RWPE2 (cell line): ENCODE data around the gene P3H2.

Experiments
- ATAC-seq: fragments of 200-7000 bp; cut with Tn5 transposase; 3 replicates; pipeline ENCODE4 v1.9.1; 2021; ENCODE audit warnings: low read depth
- DNase-seq: peaks from one replicate; pipeline ENCODE4 v3.0.0-alpha.2; 2020; ENCODE audit warnings: low spot score
- H3K27ac ChIP-seq: fragments of 450-650 bp; 2 replicates; pipeline ENCODE4 v1.5.1; 2017; ENCODE audit warnings: mild to moderate bottlenecking; ENCODE audit not compliant: poor library complexity, severe bottlenecking
- H3K27me3 ChIP-seq: fragments of 250-450 bp; sonication (Bioruptor Pico); 2 replicates; pipeline ENCODE4 v1.5.1; 2021; ENCODE audit warnings: mild to moderate bottlenecking, moderate library complexity; ENCODE audit not compliant: insufficient read depth, poor library complexity, severe bottlenecking
- H3K36me3 ChIP-seq: fragments of 250-450 bp; sonication (Bioruptor Pico); 2 replicates; pipeline ENCODE4 v1.5.1; 2020; ENCODE audit warnings: low read depth, mild to moderate bottlenecking, moderate library complexity
- H3K4me1 ChIP-seq: fragments of 250-450 bp; sonication (Bioruptor Pico); 2 replicates; pipeline ENCODE4 v1.5.1; 2021; ENCODE audit warnings: mild to moderate bottlenecking, moderate library complexity; ENCODE audit not compliant: insufficient read depth, poor library complexity, severe bottlenecking
- H3K4me3 ChIP-seq: fragments of 250-450 bp; sonication (Bioruptor Pico); 2 replicates; pipeline ENCODE4 v1.5.1; 2021; ENCODE audit warnings: mild to moderate bottlenecking, moderate library complexity; ENCODE audit not compliant: severe bottlenecking
- H3K9me3 ChIP-seq: fragments of 250-450 bp; sonication (Bioruptor Pico); 2 replicates; pipeline ENCODE4 v1.5.1; 2021; ENCODE audit warnings: mild to moderate bottlenecking, moderate library complexity; ENCODE audit not compliant: severe bottlenecking
- CTCF ChIP-seq: fragments of 450-650 bp; IDR thresholded peaks from one replicate; pipeline ENCODE4 v1.5.1; 2017; ENCODE audit warnings: mild to moderate bottlenecking, moderate library complexity; ENCODE audit not compliant: poor library complexity, severe bottlenecking

P3H2 gene

GRCh38 chr3:190009614-190010013 lies 111.1 kb downstream of the P3H2 start:
- ATAC-seq (no peak), DNase-seq (no peak)
- H3K27ac ChIP-seq, result no peak overlapping the region
- no peaks in the 10 kb centered on the region for H3K27me3 ChIP-seq
- no peak overlapping the region for H3K4me3 ChIP-seq
- no peaks in the 10 kb centered on the region for H3K36me3 ChIP-seq
- TF ChIP-seq CTCF, result no peak
- H3K4me1 ChIP-seq, result peaks cover 41% of the 10 kb centered on the region
- no peaks in the 10 kb centered on the region for H3K9me3 ChIP-seq

GRCh38 chr3:190008432-190008831 lies 112.3 kb downstream of the P3H2 start:
- no peak for ATAC-seq
- no peaks in the 10 kb centered on the region for H3K27me3 ChIP-seq
- no peak for DNase-seq
- peaks cover 40% of the 10 kb centered on the region for H3K4me1 ChIP-seq
- H3K36me3 ChIP-seq, result no peaks in the 10 kb centered on the region
- no peak overlapping the region for H3K27ac ChIP-seq
- no peaks in the 10 kb centered on the region for H3K9me3 ChIP-seq
- no peak for TF ChIP-seq CTCF
- no peak overlapping the region for H3K4me3 ChIP-seq

GRCh38 chr3:190005343-190006113 lies 115.2 kb downstream of the P3H2 start:
- no peak for ATAC-seq
- no peak for TF ChIP-seq CTCF
- peaks cover 29% of the 10 kb centered on the region for H3K4me1 ChIP-seq

GRCh38 chr3:190004656-190005055 lies 116.0 kb downstream of the P3H2 start:
- DNase-seq (no peak), ATAC-seq (no peak)
- TF ChIP-seq CTCF, result no peak
- Histone ChIP-seq H3K4me3 (no peak overlapping the region), H3K4me1 (peaks cover 29% of the 10 kb centered on the region), H3K27ac (peak overlapping the region; percentile 51), H3K36me3 (no peaks in the 10 kb centered on the region), H3K27me3 (no peaks in the 10 kb centered on the region), H3K9me3 (no peaks in the 10 kb centered on the region)

More at GRCh38 chr3:190005343-190006113, 115.2 kb downstream of the P3H2 start:
- Histone ChIP-seq H3K4me3 (no peak overlapping the region), H3K27me3 (no peaks in the 10 kb centered on the region), H3K27ac (peak overlapping the region; percentile 51), H3K36me3 (no peaks in the 10 kb centered on the region), H3K9me3 (no peaks in the 10 kb centered on the region)
- no peak for DNase-seq

GRCh38 chr3:190003681-190004123 lies 117.0 kb downstream of the P3H2 start:
- DNase-seq (no peak), ATAC-seq (peak; percentile 98)
- no peak overlapping the region for H3K4me3 ChIP-seq
- H3K36me3 ChIP-seq, result no peaks in the 10 kb centered on the region
- no peak for TF ChIP-seq CTCF
- no peaks in the 10 kb centered on the region for H3K9me3 ChIP-seq
- H3K4me1 ChIP-seq, result peaks cover 29% of the 10 kb centered on the region
- peak overlapping the region; percentile 51 for H3K27ac ChIP-seq
- H3K27me3 ChIP-seq, result no peaks in the 10 kb centered on the region
